Testis (tissue), 3 donors: Measurements from ENCODE around the gene GLE1. TPM values are rescaled to one million over a fixed set of nuclear protein-coding genes. Genes with fewer than 3 reads are reported as not detected.

Experiments
- DNase-seq: peaks from one replicate; pipeline ENCODE4 v3.0.0-alpha.2; 2019
- H3K27ac ChIP-seq, 2 donors: fragments of 200-600 bp; sonication (generic); one replicate each; pipeline ENCODE4 v1.5.1; 2019
- H3K27me3 ChIP-seq: fragments of 200-600 bp; sonication (generic); one replicate; pipeline ENCODE4 v1.5.1; 2019
- H3K36me3 ChIP-seq: fragments of 200-600 bp; sonication (generic); one replicate; pipeline ENCODE4 v1.5.1; 2017; ENCODE audit warnings: low read depth; ENCODE audit errors: missing control alignments
- H3K4me1 ChIP-seq: fragments of 200-600 bp; sonication (generic); one replicate; pipeline ENCODE4 v1.5.1; 2019
- H3K4me3 ChIP-seq, 2 donors: fragments of 200-600 bp; sonication (generic); one replicate each; pipeline ENCODE4 v1.5.1; 2017 to 2019
- H3K9me3 ChIP-seq: fragments of 200-600 bp; sonication (generic); one replicate; pipeline ENCODE4 v1.5.1; 2017
- CTCF ChIP-seq, 3 experiments: fragments of 450-650 bp in 2 of 3; fragments of 200-600 bp in 1 of 3; sonication (generic) in 1 of 3; IDR thresholded peaks; one replicate each; pipeline ENCODE4 v1.5.1; 2016 to 2019; ENCODE audit warnings: antibody characterized with exemption in 3 of 3, mild to moderate bottlenecking in 2 of 3, moderate library complexity in 1 of 3
- POLR2A ChIP-seq: fragments of 450-650 bp; IDR thresholded peaks from one replicate; pipeline ENCODE4 v1.6.1; 2017; ENCODE audit warnings: antibody characterized with exemption, mild to moderate bottlenecking, moderate library complexity
- WGBS, 2 donors: methylation state at CpG; one replicate each; pipeline ENCODE4 v1.1.5; 2018; 5-methylcytosine and 5-hydroxymethylcytosine counted together
- intact Hi-C: fragments of 100-400 bp; cut with DNase I; formaldehyde crosslinking; loops from one replicate; pipeline ENCODE4 v1.15.1; 2023; ENCODE audit warnings: low total_unique reads
- polyA plus RNA-seq: library from polyadenylated mRNA; stranded (reverse); fragments of 350-450 nt; fragmentation: Illumina TruSeq; extraction: RNeasy Lipid Tissue Mini Kit (QIAGEN cat#74804); gene quantifications from one replicate; pipeline ENCODE4 v1.2.3, GENCODE V29; 2014; ENCODE audit warnings: low read depth, low replicate concordance; ENCODE audit not compliant: insufficient read depth
- total RNA-seq, 2 donors: library from RNA; depleted of rRNA; stranded (reverse); fragments of >200 nt; gene quantifications; one replicate each; pipeline ENCODE4 v1.2.3, GENCODE V29; 2016

Gene GLE1
- total and polyA plus RNA-seq, 3 donors from 2014 or later, result 44.7 to 82.3 (median 59.7) TPM

- 76 to 88% methylated on average over 6 to 7 of the region's 7 CpGs for WGBS, 2 donors
- TF ChIP-seq CTCF (IDR thresholded peaks at IDR 0.05), result no peak
- no peak for TF ChIP-seq POLR2A
- intact Hi-C loops, result no loop called here
Measured at GRCh38 chr9:128485414-128485855, 19.1 kb upstream of the GLE1 start.

DNA sequence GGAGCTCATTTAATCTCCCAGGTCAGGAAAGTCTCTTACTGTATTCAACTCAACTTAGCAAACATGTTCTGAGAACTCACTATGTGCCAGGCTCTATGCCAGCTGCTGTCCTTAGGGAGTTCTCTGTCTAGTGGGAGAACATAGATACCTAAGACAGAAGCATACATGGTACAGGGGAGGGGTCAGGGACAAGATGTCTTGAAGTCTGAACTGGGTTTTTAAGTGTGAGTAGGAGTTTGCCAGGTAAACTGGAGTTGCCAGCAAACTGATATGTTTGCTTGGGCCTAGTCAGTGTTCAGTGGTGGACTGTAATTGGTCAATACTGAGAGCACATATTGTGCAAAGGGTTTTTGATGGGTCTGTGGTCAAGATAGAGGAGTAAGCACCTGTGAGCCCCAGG is 18.3 kb upstream of the GLE1 start:
- Histone ChIP-seq H3K27me3 (no peaks in the 10 kb centered on the region), H3K4me1 (no peaks in the 10 kb centered on the region), H3K4me3 (no peak overlapping the region), H3K36me3 (no peaks in the 10 kb centered on the region), H3K27ac (no peak overlapping the region), H3K9me3 (no peaks in the 10 kb centered on the region)
- intact Hi-C loops, result no loop called here
- TF ChIP-seq CTCF (IDR thresholded peaks at IDR 0.05) (no peak), POLR2A (no peak)
- DNase-seq, result no peak

More at GRCh38 chr9:128485414-128485855, 19.1 kb upstream of the GLE1 start:
- Histone ChIP-seq H3K9me3 (no peaks in the 10 kb centered on the region), H3K36me3 (no peaks in the 10 kb centered on the region), H3K4me3 (no peak overlapping the region), H3K4me1 (no peaks in the 10 kb centered on the region), H3K27me3 (no peaks in the 10 kb centered on the region), H3K27ac (no peak overlapping the region)
- no peak for DNase-seq

- TF ChIP-seq POLR2A, result no peak
- no peak for TF ChIP-seq CTCF (IDR thresholded peaks at IDR 0.05)
- Histone ChIP-seq H3K27me3 (no peaks in the 10 kb centered on the region), H3K27ac (no peak overlapping the region), H3K4me3 (no peak overlapping the region), H3K9me3 (no peaks in the 10 kb centered on the region), H3K36me3 (no peaks in the 10 kb centered on the region), H3K4me1 (no peaks in the 10 kb centered on the region)
- no peak for DNase-seq
- intact Hi-C loops, result no loop called here
- WGBS, 2 donors, result 90 to 96% methylated on average over 2 of the region's 2 CpGs
Measured at GRCh38 chr9:128493424-128493823, 11.1 kb upstream of the GLE1 start.

DNA sequence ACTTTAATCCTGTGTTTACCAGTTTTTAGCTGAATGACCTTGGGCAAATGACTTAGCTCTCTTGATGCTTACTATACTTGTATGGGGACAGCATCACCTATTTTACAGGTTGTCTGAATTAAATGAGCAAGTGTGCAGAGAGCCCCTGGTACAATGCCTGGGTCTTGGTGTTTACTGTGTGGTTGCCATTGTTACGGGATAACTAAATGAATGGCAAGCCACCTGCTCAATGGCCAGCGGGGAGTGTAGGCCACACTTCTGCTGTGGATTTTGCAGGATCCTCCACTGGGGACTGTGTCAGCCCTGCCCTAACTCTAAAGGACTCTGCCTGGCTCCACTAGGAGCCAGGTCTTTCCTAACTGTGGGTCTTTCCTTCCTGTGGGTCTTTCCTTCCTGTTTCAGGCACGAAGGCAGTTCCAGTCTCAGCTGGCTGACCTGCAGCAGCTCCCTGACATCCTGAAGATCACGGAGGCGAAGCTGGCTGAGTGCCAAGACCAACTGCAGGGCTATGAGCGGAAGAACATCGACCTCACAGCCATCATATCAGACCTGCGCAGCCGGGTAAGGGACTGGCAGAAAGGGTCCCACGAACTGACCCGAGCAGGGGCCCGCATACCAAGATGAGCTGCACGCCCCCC is 10.3 kb upstream of the GLE1 start:
- TF ChIP-seq CTCF (IDR thresholded peaks at IDR 0.05) (no peak), POLR2A (no peak)

DNA sequence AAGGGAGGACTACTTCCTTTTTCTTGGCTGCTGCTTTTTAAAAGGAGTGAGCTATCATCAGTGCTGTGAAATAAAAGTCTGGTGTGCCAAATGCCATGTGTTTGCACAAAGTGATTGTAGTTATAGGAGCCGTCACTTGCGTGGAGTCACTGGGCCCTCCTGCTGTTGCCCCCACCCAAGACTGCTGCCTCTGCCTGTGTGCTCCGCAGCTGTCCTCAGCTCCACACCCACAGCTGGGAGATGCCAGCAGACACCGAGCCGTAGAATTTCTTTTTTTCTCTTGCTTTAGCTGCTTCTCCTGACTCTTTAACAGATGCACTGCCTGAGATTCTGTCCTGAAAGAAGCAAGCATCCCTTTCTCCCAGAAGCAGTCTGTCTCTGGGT is 9.8 kb upstream of the GLE1 start:
- WGBS, 2 donors, result 49 to 53% methylated on average over 5 of the region's 5 CpGs
- DNase-seq, result no peak
- H3K36me3 ChIP-seq, result no peaks in the 10 kb centered on the region
- no peak overlapping the region for H3K27ac ChIP-seq
- H3K4me1 ChIP-seq, result no peaks in the 10 kb centered on the region
- no peaks in the 10 kb centered on the region for H3K27me3 ChIP-seq
- intact Hi-C loops, result no loop called here
- H3K4me3 ChIP-seq, result no peak overlapping the region
- H3K9me3 ChIP-seq, result no peaks in the 10 kb centered on the region
- no peak for TF ChIP-seq CTCF (IDR thresholded peaks at IDR 0.05)
- no peak for TF ChIP-seq POLR2A

More for the DNA sequence above, 10.3 kb upstream of the GLE1 start:
- Histone ChIP-seq H3K4me3 (no peak overlapping the region), H3K36me3 (no peaks in the 10 kb centered on the region), H3K27ac (no peak overlapping the region), H3K9me3 (no peaks in the 10 kb centered on the region), H3K4me1 (no peaks in the 10 kb centered on the region), H3K27me3 (no peaks in the 10 kb centered on the region)
- intact Hi-C loops, result no loop called here
- WGBS, 2 donors, result 47% methylated on average over 4 to 13 of the region's 13 CpGs
- DNase-seq, result peak; percentile 67
